Fibroblast of lung (primary cell): ENCODE measurements around the gene ZSCAN22. TPM values are rescaled to one million over a fixed set of nuclear protein-coding genes. Genes with fewer than 3 reads are reported as not detected.

ENCODE experiments used
- DNase-seq, 2 donors: peaks; one replicate each; pipeline versions ENCODE4 v3.0.0 to v3.0.0-alpha.2; 2010; ENCODE audit warnings: low read depth in 2 of 2
- H2AFZ ChIP-seq: 2 replicates; pipeline ENCODE4 v1.5.1; 2012; ENCODE audit warnings: low read length, control low read depth, inconsistent platforms
- H3K27ac ChIP-seq: 2 replicates; pipeline ENCODE4 v1.5.1; 2011; ENCODE audit warnings: low read length, control low read depth; ENCODE audit not compliant: insufficient read depth
- H3K27me3 ChIP-seq: 2 replicates; pipeline ENCODE4 v1.5.1; 2011; ENCODE audit warnings: mild to moderate bottlenecking, low read length; ENCODE audit not compliant: control insufficient read depth, insufficient read depth
- H3K36me3 ChIP-seq: 2 replicates; pipeline ENCODE4 v1.5.1; 2011; ENCODE audit warnings: low read length; ENCODE audit not compliant: control insufficient read depth, insufficient read depth
- H3K4me1 ChIP-seq: 2 replicates; pipeline ENCODE4 v1.5.1; 2011; ENCODE audit warnings: low read length; ENCODE audit not compliant: control insufficient read depth, insufficient read depth; ENCODE audit errors: extremely low read depth
- H3K4me2 ChIP-seq: 2 replicates; pipeline ENCODE4 v1.5.1; 2011; ENCODE audit warnings: low read length, control low read depth; ENCODE audit not compliant: insufficient read depth; ENCODE audit errors: extremely low read depth
- H3K4me3 ChIP-seq, 4 experiments: fragments of 200-600 bp in 1 of 4; sonication (generic) in 1 of 4; replicated peaks in 1 of 4; 2 replicates each; pipeline ENCODE4 v1.5.1; 2011 to 2016; ENCODE audit warnings: low read length in 4 of 4, low read depth in 3 of 4, mild to moderate bottlenecking in 3 of 4, control low read depth in 2 of 4, inconsistent platforms in 1 of 4, mixed read lengths in 1 of 4; ENCODE audit not compliant: insufficient read depth in 1 of 4; ENCODE audit errors: control extremely low read depth in 1 of 4
- H3K79me2 ChIP-seq: 2 replicates; pipeline ENCODE4 v1.5.1; 2012; ENCODE audit warnings: mild to moderate bottlenecking, low read length, inconsistent platforms; ENCODE audit not compliant: control insufficient read depth, insufficient read depth
- H3K9ac ChIP-seq: 2 replicates; pipeline ENCODE4 v1.5.1; 2011; ENCODE audit warnings: mild to moderate bottlenecking, low read length, control low read depth; ENCODE audit not compliant: insufficient read depth
- H3K9me3 ChIP-seq: 2 replicates; pipeline ENCODE4 v1.5.1; 2012; ENCODE audit warnings: low read depth, low read length; ENCODE audit not compliant: control insufficient read depth, insufficient read depth
- H4K20me1 ChIP-seq: 2 replicates; pipeline ENCODE4 v1.5.1; 2011; ENCODE audit warnings: low read length; ENCODE audit not compliant: control insufficient read depth, insufficient read depth; ENCODE audit errors: extremely low read depth
- EZH2 ChIP-seq: IDR thresholded peaks from 2 replicates; pipeline ENCODE4 v1.5.1; 2012; ENCODE audit warnings: low read length, control low read depth, mild to moderate bottlenecking; ENCODE audit errors: missing control alignments
- polyA plus RNA-seq, 2 donors: library from polyadenylated mRNA; depleted of rRNA in 1 of 2; stranded (reverse) in 1 of 2; unstranded in 1 of 2; fragments of >200 nt; gene quantifications; 2 replicates each; pipeline ENCODE4 v1.2.1, GENCODE V29; 2011 to 2012; ENCODE audit warnings: missing spikeins in 1 of 2
- total RNA-seq: library from RNA; depleted of rRNA; stranded (reverse); fragments of >200 nt; gene quantifications from 2 replicates; pipeline ENCODE4 v1.2.1, GENCODE V29; 2014
- TF ChIP-seq, protein P1 (sequence below), 2 donors: IDR thresholded peaks in 1 of 2; conservative IDR thresholded peaks in 1 of 2; 1 replicate in 1 of 2; 2 replicates in 1 of 2; pipeline ENCODE4 v1.5.1; 2011 to 2012; ENCODE audit warnings: low read length in 2 of 2, control low read depth in 1 of 2, inconsistent platforms in 1 of 2, low read depth in 1 of 2, mild to moderate bottlenecking in 1 of 2

The ZSCAN22 gene
- total and polyA plus RNA-seq, 2 donors (not counting 1 experiment from before 2014, with no cell fraction given): 2.8 to 3.0 TPM

DNA sequence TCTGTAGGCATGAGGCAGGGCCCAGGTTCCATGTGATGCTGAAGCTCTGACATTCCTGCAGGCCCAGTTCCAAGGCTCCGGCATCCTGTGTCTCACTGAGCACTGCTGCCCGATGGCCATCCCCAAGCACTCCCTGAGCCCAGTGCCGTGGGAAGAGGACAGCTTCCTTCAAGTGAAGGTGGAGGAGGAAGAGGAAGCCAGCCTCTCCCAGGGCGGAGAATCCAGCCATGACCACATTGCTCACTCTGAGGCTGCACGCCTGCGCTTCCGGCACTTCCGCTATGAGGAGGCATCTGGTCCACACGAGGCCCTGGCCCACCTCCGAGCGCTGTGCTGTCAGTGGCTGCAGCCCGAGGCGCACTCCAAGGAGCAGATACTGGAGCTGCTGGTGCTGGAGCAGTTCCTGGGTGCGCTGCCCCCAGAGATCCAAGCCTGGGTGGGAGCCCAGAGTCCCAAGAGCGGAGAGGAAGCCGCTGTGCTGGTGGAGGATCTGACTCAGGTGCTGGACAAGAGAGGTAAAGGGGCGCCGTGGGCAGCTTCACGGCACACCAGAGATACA lies 8.0 kb downstream of the ZSCAN22 start:
- Histone ChIP-seq H3K79me2 (no peaks in the 10 kb centered on the region), H3K9me3 (peaks cover 4% of the 10 kb centered on the region), H3K36me3 (peaks cover 7% of the 10 kb centered on the region), H3K9ac (no peak overlapping the region), H3K4me2 (no peak overlapping the region), H3K27me3 (no peaks in the 10 kb centered on the region), H3K4me1 (no peaks in the 10 kb centered on the region), H4K20me1 (no peaks in the 10 kb centered on the region), H3K4me3 (no peak overlapping the region), H3K27ac (no peak overlapping the region), H2AFZ (no peak overlapping the region)
- no peak for DNase-seq
- TF ChIP-seq, protein P1, sequence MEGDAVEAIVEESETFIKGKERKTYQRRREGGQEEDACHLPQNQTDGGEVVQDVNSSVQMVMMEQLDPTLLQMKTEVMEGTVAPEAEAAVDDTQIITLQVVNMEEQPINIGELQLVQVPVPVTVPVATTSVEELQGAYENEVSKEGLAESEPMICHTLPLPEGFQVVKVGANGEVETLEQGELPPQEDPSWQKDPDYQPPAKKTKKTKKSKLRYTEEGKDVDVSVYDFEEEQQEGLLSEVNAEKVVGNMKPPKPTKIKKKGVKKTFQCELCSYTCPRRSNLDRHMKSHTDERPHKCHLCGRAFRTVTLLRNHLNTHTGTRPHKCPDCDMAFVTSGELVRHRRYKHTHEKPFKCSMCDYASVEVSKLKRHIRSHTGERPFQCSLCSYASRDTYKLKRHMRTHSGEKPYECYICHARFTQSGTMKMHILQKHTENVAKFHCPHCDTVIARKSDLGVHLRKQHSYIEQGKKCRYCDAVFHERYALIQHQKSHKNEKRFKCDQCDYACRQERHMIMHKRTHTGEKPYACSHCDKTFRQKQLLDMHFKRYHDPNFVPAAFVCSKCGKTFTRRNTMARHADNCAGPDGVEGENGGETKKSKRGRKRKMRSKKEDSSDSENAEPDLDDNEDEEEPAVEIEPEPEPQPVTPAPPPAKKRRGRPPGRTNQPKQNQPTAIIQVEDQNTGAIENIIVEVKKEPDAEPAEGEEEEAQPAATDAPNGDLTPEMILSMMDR (conservative IDR thresholded peaks at IDR 0.05 in 1 of 2, IDR thresholded peaks at IDR 0.05 in 1 of 2; ENCODE audit: low read depth in 1 of 2, low read length in 2 of 2): no peak
- no peak for TF ChIP-seq EZH2

DNA sequence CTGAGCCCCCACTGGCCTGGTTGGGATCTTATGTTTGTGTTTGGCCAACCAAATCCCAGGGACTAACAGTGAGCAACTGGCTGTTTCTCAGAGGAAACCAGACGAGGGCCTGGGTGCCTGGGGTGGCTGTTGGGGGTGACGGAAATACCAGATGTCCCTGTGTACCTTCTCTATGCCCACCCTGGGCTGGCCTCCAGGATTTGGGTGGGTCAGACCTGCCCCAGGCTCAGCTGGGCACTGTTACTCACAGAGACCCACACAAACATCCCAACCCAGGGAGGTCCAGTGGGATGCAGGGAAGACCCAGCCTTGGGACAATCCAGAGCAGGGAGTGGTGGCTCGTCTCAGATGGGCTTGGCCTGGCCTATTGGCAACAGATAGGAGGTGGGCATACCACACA lies 8.8 kb downstream of the ZSCAN22 start:
- Histone ChIP-seq H3K79me2 (no peaks in the 10 kb centered on the region), H2AFZ (no peak overlapping the region), H3K9ac (no peak overlapping the region), H3K4me3 (no peak overlapping the region), H3K36me3 (peaks cover 7% of the 10 kb centered on the region), H3K9me3 (peaks cover 4% of the 10 kb centered on the region), H3K27ac (no peak overlapping the region), H3K4me2 (no peak overlapping the region), H4K20me1 (no peaks in the 10 kb centered on the region), H3K4me1 (no peaks in the 10 kb centered on the region), H3K27me3 (no peaks in the 10 kb centered on the region)
- no peak for TF ChIP-seq EZH2
- DNase-seq: no peak

DNA sequence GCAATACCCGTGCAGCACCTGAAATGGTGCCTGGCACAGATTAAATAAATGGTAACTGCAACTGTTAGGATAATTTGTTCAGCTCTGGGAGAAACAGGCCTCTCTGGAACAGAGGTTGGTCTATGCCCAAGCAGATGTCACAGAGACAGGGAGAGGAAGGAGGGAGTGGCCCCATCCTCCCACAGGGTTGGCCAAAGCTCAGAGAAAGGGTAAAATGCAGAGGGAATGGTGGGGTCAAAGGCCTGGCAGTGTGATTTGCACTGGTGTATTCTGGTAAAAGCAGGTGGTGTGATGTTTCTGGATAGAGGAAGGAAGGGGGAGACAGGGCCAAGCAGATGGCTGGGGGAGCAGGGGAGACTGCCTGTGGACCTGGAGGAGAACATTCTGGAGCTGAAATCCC lies 9.4 kb downstream of the ZSCAN22 start:
- no peaks in the 10 kb centered on the region for H4K20me1 ChIP-seq
- H3K4me3 ChIP-seq: no peak overlapping the region
- H3K4me2 ChIP-seq: no peak overlapping the region
- H3K27ac ChIP-seq: no peak overlapping the region
- H3K4me1 ChIP-seq: no peaks in the 10 kb centered on the region
- H3K79me2 ChIP-seq: no peaks in the 10 kb centered on the region
- no peak overlapping the region for H3K9ac ChIP-seq
- no peak for DNase-seq
- TF ChIP-seq, protein P1 (conservative IDR thresholded peaks at IDR 0.05 in 1 of 2, IDR thresholded peaks at IDR 0.05 in 1 of 2; ENCODE audit: low read depth in 1 of 2, low read length in 2 of 2): no peak
- TF ChIP-seq EZH2: no peak
- H3K9me3 ChIP-seq: peaks cover 4% of the 10 kb centered on the region
- H2AFZ ChIP-seq: no peak overlapping the region
- no peaks in the 10 kb centered on the region for H3K27me3 ChIP-seq
- H3K36me3 ChIP-seq: peaks cover 7% of the 10 kb centered on the region
